Daoy (cell line): Measurements from ENCODE around the gene BLOC1S1. TPM values are rescaled to one million over a fixed set of nuclear protein-coding genes. Genes with fewer than 3 reads are reported as not detected.

Experiments
- DNase-seq: peaks from one replicate; pipeline ENCODE4 v3.0.0-alpha.2; 2015; ENCODE audit warnings: low read depth
- total RNA-seq: library from RNA; depleted of rRNA; stranded (reverse); fragments of >200 nt; shearing (Covaris generic); gene quantifications from 2 replicates; pipeline ENCODE4 v1.2.3, GENCODE V29; 2014

BLOC1S1 gene
- total RNA-seq, 1 experiment from 2014 or later, result 135 TPM

GRCh38 chr12:55728186-55728938 is 12.5 kb downstream of the BLOC1S1 start:
- peak; percentile 65 for DNase-seq

GRCh38 chr12:55728939-55729818 is 13.3 kb downstream of the BLOC1S1 start, which contains the start of gene CD63:
Gene CD63 (minus strand): TSS chr12:55729009. CDS start chr12:55728341, 668 bp downstream.
- peak; percentile 95 for DNase-seq

DNA sequence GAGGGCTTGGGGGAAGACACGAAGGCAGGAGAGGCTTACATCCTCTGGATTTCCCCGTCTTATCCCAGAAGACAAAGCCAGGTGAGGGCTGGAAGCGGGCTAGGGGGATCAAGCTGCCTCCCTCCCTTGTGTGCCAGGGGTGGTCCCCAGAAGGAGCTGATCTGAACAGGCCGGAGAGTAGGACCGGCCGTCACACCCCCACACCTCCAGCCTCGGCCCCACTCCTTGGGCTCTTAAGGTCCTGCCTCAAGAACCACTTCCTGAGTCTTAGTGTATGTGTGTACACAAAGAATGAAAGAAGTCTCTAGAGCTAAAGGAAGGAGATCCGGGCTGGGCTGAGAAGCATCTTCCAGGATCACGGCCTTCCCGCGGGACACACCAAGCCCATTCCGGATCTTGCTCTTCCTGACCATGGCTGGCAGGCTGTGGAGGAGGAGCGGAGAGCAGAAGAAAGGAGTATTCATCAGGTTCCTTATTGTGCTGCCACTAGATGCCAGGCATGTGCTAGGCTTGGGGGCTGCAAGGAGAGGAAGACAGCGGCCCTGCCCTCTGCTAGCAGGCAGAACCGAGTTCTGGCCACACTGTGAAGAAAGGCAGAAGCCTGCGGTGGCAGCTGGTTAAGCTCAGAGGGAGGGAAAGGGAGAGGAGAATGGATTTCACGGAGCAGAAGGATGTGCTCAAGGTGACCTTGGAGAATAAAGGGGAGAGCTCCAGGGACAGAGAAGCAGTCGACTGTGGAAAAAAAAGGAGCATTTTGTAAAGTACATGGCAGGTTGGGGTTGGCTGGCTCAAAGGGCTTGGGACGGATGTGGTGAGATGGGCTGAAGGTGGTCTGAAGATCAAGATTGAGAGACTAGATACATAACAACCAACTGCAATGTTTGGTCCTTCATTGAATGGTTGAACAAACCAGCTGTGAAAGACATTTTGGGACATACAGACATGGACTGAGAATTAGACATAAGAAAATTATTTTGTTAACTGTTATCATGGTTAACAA is 14.3 kb downstream of the BLOC1S1 start:
- DNase-seq, result peak; percentile 67

DNA sequence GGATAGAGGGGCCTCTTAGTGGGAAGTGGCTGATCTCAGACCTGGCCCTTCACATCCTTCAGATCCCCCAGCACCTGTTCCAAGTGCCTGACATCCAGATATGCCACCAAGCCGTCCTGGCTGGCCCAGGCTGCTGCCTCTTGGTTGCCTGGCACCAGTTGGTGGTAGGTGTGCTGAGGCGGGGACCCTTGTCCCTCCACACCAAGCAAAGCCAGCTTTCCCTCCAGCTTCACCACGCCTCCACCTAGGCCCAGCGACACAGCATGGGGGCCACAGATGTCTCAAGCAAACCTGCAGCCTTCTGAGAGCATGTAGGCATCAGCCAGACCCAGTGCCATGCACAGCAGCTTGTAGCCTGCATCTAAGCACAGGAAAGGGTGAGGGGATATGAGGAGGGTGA is 16.4 kb downstream of the BLOC1S1 start:
- no peak for DNase-seq

GRCh38 chr12:55733021-55733555 is 17.2 kb downstream of the BLOC1S1 start:
- no peak for DNase-seq

- DNase-seq, result no peak
Measured at GRCh38 chr12:55733858-55734257, 18.0 kb downstream of the BLOC1S1 start.

DNA sequence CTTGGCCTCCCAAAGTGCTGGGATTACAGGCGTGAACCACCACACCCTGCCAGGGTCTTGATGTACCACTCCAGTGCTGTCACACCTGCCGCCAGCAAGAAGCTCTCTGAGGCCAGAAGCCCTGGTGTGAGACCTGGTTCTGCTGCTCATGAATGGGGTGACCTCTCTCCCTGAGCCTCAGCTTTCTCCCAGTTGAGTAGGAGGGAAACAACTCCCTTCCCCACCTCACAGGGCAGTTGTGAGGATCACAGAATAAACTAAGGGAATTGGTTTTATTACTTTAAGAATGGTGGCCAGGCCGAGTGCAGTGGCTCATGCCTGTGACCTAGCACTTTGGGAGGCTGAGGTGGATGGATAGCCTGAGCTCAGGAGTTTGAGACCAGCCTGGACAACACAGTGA is 18.7 kb downstream of the BLOC1S1 start:
- no peak for DNase-seq

- DNase-seq, result no peak
Measured at GRCh38 chr12:55736076-55736475, 20.2 kb downstream of the BLOC1S1 start.

- DNase-seq, result peak; percentile 66
Measured at GRCh38 chr12:55736780-55737580, 21.1 kb downstream of the BLOC1S1 start.

DNA sequence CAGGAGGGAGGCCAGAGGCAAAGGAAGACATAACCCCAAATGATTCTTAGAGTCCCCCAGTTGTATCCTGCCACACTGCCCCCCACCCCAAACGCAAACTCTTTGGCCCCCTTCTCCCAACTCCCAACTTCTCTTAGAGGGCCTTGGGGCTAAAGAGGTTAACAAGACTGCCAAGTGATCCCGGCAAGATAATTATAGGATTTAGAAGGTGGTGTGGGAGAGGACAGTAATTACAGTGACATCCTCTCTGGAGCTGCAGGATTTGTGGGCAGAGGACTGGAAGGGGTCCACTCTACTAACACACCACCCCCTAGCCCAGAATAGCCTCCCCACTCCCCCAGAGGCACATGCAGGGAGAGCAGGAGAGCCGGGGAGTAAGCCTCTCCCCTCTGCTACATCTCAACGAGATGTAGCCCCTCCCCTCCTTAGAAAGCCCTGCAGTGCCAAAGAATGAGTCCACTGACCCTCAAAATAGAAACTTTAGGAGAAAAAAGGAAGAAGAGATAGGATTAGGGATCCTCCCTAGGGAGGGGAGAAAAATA is 21.8 kb downstream of the BLOC1S1 start:
- no peak for DNase-seq

- peak; percentile 79 for DNase-seq
Measured at GRCh38 chr12:55738123-55739024, 22.5 kb downstream of the BLOC1S1 start.

DNA sequence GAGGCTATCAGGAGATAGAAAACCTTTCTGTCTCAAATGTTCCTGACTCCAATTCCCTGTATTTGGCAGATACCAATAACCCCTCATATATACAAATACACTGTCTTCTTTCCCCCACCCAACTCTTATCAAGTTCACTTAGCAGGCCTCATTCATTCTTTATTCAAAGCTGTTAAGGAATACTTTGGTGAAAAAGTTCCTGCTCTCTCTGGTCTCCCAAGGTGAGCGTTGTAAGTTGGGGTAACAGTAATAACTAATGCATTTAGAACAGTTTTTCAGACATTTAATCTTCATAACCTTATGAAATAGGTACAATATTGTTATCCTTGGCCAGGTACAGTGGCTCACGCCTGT is 23.2 kb downstream of the BLOC1S1 start:
- no peak for DNase-seq

DNA sequence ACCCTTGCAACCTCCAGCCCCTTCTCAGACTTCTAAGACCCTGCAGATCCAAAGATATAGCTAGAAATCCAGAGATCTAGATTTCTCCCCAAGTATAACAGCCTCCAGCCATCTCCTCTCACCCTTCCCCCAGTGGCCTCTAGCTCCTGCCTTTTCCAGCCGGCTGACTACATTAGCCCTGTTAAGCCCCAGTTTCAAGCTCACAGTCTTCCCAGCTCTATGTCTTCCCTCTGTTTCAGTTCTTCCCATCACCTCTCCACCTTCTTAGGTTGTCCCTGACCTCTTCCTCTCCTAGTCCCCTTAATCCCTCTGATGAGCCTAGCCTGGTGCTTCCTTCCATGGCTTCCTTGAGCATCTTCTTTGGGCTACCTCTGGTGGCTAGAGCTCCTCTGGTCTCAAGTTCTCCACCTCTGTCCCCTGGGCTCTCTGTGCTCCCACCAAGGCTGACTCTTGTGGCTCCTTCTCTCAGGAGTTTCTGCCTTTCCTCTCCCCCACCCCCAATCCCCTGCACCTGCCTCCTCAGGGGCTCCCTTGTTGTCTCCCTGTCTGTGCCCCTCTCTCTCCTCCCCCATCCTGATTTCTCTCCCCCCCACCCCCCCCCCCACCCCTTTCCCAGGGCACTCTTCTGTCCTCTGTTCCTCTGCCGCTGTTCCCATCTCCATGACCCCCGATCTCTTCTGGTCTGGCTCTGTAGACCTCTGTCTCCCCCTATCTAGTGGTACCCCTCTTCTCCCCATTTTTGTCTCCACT is 26.3 kb downstream of the BLOC1S1 start:
- no peak for DNase-seq

- DNase-seq, result peak; percentile 82
Measured at GRCh38 chr12:55742719-55743405, 27.0 kb downstream of the BLOC1S1 start, which contains the start of gene GDF11. Gene GDF11 (plus strand): TSS chr12:55743122. CDS start chr12:55743317, 195 bp downstream.

GRCh38 chr12:55743406-55744339 is 27.8 kb downstream of the BLOC1S1 start:
- peak; percentile 81 for DNase-seq

- no peak for DNase-seq
Measured at GRCh38 chr12:55744340-55745030, 28.6 kb downstream of the BLOC1S1 start.
